Stimulated activated CD8-positive, alpha-beta memory T cell treated with anti-CD3 and anti-CD28 coated beads, Interleukin-12 subunit alpha, Interleukin-12 subunit beta, amount 100 ng/mL, for 4 hours (primary cell): ENCODE data around the gene MYO1B.

Experiments
- DNase-seq: peaks from one replicate; pipeline ENCODE4 v3.0.0-alpha.2; 2020; ENCODE audit warnings: low read depth

MYO1B gene

GRCh38 chr2:191322828-191323506 lies 77.8 kb downstream of the MYO1B start:
- DNase-seq, result no peak

DNA sequence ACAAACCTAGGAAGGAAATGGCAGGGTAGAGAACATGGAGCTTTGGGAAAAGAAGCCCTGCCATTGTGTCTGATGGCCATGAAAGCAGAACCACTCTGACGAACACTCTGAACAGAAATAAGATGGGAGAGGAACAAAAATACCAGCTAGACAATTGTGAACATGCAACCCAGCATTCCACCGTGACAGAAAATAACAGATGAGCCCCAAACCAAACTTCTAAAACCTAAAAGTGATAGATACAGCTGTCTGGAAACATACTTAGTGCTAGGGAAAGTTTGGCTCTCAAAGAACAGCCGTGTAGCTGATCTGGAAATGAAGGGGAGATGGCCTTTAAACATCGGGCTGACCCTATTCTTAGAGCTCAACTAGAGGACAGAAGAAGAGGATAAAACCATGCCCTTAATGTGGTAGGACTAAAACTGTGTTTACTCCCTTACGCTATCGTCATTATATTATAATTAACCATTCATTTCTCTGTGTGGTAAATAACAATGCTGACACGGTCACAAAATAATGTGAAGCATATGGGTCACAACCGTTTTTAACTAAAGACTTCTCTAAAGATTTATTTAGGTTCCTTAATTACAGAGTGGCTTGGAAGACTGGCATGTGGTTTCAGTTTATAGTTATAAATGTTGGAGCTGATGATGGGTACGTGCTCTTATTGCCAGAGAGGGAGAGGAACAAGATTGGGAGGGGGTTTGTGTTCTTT lies 80.6 kb downstream of the MYO1B start:
- no peak for DNase-seq

GRCh38 chr2:191327484-191327883 lies 82.3 kb downstream of the MYO1B start:
- no peak for DNase-seq

DNA sequence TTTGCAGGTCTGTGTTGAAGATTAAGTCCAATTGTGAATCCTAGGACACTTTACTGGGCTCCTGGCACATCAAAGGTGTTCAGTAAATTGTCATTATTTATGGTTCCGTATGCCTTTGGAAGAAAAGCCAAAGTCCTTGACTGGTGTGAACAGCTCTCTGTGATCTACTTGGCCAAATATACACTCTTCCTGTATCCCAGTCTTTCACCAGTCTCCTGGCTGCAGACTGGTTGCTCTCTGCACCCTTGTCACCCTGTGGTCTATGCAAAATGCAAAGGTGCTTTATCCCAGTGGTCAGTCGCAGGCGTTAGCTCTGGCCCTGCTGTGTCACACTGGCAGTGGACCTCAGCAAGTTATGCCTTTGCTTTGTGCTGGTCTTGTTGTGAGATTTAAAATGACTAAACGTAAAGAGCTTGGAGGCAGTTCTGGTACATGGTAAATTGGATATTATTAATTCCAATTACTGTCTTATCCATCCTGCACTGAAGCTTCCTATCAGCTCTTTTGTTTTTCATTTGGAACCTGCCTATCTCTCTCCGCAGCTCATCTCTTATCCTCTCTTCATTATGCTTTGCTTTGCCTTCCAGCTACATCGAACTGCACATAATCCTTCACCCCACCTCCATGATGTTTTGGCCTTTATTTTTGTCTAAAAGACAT lies 83.1 kb downstream of the MYO1B start:
- DNase-seq, result no peak

DNA sequence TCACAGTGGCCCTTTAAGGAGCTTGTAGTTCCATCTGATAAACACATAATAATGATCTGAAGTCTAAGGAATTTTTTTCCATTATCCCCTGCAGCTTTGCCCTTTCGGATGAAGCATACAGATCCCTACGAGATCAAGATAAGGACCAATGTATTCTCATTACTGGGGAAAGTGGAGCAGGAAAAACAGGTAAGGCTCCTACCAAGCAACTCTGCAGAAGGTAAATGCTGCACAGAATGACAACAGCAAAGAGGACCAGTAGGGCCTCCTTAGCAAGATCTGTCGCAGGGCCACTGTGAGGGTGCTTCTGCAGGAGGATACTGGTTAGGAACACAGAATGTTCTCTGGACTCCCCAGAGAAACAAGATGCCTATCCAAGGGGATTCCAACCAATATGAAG lies 84.6 kb downstream of the MYO1B start:
- DNase-seq, result no peak

GRCh38 chr2:191333911-191334357 lies 88.7 kb downstream of the MYO1B start:
- DNase-seq, result no peak

DNA sequence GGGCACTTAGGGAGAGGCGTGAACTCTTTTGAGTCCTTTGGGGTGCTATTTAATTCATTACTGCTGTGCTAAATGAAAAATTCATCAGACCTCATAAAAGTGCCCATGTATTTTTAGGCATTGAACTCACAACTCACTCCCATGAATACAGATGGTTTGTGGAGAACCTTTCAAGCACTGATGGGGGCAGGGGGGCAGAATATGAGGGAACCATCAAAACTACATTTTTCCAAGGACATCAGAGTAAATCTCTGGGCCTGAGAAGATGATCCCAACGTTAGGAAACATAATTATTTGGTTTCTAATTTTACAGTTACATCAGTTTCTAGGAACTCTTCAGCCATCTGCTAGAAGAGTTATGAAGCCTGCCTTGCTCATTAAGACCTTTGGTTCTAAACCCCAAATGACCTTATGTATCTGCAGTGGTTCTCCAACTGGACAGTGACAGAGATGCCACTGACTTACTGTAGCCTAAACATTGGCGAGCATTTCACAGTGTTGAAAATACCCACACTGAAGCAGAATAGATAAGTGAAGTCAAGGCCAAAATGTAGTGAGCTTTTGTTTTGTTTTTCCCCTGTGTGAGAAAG lies 90.8 kb downstream of the MYO1B start:
- no peak for DNase-seq

GRCh38 chr2:191341436-191341835 lies 96.2 kb downstream of the MYO1B start:
- DNase-seq, result no peak

DNA sequence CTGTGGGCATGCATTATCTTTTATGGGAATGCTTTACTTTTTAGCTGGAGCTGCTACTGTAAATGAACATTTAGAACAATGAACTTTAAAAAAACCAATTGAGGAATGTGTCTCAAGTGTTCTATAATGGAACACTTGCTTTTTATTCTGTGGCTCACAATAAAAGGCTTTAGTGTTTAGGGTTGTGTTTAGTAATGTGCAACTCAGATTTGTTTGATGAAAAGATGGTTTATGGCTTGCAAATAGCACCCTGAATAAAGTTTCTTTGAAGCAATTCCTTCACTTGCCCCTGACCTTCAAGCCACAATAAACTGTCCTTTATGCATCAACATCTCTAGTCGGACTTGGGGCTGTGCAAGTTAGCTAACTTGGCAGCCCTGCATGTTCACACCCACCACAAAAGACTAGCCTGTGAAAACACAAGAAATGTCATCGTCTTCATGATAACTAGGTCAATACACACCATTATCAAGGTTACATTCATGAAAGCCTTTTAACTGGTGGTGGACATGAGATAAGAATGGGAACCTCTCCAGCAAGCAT lies 98.7 kb downstream of the MYO1B start:
- DNase-seq, result no peak

DNA sequence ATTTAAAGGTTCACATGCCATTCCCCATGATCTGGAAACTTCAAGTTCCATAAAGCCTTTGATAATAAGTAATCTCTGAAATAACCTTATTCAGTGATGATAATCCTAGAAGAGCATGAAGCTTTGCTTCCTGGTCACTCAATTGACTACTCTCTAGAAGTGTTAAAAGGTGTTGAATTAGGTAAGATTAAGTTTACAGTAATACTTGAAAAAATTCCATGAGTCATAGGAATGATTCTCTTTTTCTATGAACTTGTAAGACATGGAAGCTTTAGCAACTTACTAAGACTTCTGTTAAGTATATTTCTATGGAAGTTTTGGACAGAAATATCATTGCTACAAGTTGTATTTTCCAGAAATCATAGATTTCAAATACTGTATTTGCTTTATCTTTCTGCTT lies 100.6 kb downstream of the MYO1B start:
- no peak for DNase-seq

DNA sequence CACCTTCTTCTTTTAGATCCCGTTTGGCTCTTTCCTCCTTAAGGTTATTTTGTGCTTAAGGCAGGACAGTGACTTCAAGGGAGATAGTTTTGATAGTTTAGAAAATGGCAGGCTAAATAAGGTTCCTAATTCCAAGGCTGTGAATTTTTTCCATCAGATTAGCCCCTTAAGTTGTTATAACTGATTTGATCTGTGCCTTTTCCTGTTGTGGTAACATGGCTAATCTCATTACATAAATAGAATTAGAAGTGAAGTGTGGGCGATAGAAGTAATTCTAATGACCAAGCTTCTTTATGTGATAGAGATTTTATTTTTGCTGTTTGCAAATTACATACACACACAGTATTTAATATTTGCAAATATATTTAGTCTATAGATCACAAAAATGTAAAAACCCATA lies 102.0 kb downstream of the MYO1B start:
- DNase-seq, result no peak

DNA sequence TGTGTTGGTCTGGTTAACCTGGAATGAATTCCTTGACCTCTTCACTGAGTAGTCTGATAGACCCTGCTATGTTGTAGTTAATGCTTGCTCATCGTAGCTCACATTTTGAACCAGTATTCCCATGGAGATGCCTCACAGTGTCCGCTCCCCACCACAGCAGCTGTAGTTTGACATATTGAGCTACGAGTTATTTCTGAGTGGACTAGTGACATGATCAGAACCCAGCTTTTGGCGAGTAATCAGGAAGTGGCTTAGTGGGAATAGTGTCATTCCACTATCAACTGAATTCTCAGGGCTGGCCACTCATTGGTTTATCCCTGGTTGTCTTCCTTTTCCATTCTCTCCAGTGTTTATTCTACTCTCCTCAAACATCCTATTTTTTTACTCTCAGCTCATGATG lies 102.7 kb downstream of the MYO1B start:
- no peak for DNase-seq

GRCh38 chr2:191349990-191350389 lies 104.8 kb downstream of the MYO1B start:
- DNase-seq, result no peak

DNA sequence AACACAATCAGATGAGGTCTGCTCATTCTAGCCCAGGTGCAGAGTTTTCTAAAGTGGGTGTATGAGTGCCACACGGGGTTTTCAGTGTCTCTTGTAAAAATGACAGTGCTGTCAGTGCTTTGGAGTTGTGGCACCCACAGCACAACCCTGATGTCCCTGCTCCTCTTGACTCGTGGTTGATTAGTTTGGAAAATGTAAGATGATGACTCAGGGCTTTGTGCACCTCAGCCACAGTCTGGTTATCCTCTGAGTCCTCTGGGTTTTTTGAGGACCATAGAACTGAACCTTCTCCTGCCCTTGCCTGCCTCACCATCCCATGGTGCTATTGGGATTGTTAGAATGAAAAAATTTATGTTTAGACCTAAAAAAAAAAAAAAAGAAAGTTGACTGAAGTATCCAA lies 105.6 kb downstream of the MYO1B start:
- DNase-seq, result no peak

DNA sequence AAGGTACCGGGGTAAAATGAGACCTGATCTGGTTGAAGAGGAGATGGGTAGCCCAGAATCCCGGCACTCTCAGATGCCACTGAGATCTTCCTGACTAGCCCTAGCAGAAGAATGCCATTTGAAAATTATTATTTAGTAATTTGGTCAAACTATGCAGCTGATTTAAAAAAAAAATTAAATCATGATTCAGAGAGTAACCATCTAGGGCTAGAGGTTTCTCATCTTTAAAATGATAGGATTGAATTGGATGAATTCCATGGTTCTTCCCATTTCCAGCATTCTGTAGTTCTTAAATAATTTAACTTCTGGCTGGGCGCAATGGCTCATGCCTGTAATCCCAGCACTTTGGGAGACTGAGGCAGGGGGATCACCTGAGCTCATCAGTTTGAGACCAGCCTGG lies 106.1 kb downstream of the MYO1B start:
- no peak for DNase-seq

- no peak for DNase-seq
Observed at GRCh38 chr2:191351921-191352320, 106.7 kb downstream of the MYO1B start.

DNA sequence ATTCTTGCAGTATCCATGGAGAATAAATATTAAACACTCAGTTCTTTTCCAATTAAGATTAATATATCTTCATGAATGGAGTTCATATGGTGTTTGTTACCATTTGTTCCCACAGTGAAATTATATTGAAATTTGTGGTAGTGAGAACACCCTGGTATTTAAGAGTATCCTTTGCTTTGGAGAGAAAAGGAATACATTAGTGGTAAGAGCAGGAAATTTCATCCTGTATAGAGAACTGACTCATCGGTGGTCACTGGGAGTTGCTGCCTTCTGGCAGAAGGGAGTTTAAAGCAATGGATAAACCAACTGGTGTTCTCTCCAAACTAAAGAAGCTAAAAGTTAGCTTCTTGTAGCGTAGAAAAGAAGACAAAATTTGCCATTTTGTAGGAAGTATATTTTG lies 107.3 kb downstream of the MYO1B start:
- DNase-seq, result no peak

GRCh38 chr2:191355170-191355758 lies 110.1 kb downstream of the MYO1B start:
- DNase-seq, result no peak

- DNase-seq, result no peak
Observed at GRCh38 chr2:191357678-191358077, 112.5 kb downstream of the MYO1B start.

- DNase-seq, result no peak
Observed at GRCh38 chr2:191358325-191359025, 113.3 kb downstream of the MYO1B start.

GRCh38 chr2:191359133-191359532 lies 113.9 kb downstream of the MYO1B start:
- no peak for DNase-seq

DNA sequence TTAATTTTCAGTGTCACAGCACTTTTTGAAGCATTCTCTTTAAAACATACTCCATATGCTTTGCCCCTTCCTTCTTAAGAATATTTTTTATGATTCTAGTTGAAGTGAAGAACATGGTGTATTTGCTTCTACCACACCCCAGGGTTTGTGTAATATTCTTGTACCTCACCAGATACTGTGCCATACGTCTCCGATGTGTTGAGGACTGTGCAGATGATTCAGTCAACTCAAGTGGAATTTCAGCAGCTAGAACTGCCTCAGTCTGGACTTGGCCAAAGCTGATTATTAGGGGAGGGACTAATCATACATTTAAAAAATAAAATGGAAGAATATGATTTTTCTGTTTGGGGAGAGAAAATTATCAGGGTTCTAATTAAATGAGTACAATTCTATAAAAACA lies 115.7 kb downstream of the MYO1B start:
- DNase-seq, result no peak
